NCI-H748 (cell line): ENCODE data around the gene RELCH.

Experiments used
- DNase-seq: peaks from one replicate; lab custom pipeline; 2025; ENCODE audit not compliant: unreplicated experiment; lab: John Stamatoyannopoulos, UW

RELCH gene

GRCh38 chr18:62338446-62339105, 151.5 kb downstream of the RELCH start:
- no peak for DNase-seq

- DNase-seq: no peak
Measured at GRCh38 chr18:62339106-62339988, 152.3 kb downstream of the RELCH start.

DNA sequence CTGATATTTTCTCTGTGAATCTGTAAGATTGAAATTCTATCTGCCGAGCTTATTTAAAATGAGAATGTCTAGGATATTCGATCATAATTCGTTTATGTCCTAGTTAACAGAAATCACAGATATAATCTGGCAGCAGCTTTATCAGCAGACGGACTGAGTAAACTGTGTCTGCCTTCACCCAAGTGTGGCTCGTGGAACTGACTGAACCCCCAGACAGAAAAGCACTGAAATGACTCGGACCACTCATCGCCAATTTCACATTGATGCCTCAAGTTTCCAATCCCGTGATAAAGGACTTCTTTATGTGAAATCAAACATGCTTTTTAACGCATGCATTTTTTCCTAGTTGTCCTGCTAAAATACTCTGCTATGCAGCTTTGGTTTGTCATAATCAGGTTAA, 153.9 kb downstream of the RELCH start:
- DNase-seq: no peak

DNA sequence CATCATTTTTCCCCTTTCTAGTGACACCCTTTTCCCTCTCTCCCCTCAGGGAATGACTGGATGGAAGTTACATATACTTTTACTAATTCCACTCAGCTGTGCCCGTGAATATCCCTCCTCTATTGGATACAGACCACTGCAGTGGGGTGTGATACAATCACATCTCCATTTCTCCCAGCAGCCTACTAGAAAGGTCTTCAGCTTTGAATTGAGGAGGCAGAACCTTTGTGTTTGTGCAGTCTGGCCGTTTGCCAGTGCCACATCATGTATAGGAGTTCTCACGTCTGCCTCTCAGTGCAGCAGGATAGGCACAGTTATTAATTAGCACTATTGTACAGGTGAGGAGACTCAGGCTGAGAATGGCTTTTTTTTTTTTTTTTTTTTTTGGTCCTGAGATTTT, 154.4 kb downstream of the RELCH start:
- peak; percentile 63 for DNase-seq

DNA sequence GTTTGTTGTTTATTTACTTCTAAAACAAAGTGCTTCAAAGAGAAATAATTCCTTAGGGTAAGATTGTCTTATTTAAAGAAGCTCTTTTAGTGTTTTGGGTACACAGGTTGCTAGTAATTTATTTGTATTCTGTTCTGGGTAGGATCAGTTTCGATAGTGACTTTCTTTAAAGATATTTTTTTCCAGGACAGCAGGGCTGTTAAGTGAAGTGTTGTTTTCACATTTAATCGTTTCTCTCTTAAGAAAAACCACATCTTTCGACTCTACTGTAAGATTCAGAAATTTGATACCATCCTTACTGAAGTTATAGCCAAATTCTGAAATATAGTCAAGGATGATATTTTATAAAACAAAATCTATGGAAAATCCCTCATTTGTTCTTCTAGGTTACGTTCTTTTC, 155.8 kb downstream of the RELCH start:
- no peak for DNase-seq

DNA sequence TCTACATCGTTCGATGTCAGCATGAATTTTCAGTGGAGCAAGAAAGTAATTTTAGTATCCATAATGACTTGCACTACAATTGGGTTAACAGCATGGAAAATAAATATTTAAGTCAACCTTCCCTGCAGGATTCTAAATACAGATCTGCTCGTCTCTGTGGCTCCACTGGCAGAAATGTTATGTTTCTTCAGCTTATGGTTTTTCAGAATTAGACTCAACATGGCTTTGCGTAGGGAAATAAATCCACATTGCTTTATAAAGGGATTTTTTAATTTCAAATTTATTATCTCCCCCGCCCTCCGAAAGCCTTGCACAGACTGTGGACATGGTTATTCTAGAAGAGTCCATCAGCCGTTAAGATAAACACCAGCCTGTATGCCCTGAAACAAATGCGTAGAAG, 156.3 kb downstream of the RELCH start:
- no peak for DNase-seq

- no peak for DNase-seq
Measured at GRCh38 chr18:62345909-62346308, 158.9 kb downstream of the RELCH start.

GRCh38 chr18:62346333-62347088, 159.5 kb downstream of the RELCH start:
- DNase-seq: no peak

GRCh38 chr18:62347089-62347506, 160.0 kb downstream of the RELCH start:
- no peak for DNase-seq

- DNase-seq: no peak
Measured at GRCh38 chr18:62348474-62348873, 161.4 kb downstream of the RELCH start.

- DNase-seq: no peak
Measured at GRCh38 chr18:62353170-62353569, 166.1 kb downstream of the RELCH start.

DNA sequence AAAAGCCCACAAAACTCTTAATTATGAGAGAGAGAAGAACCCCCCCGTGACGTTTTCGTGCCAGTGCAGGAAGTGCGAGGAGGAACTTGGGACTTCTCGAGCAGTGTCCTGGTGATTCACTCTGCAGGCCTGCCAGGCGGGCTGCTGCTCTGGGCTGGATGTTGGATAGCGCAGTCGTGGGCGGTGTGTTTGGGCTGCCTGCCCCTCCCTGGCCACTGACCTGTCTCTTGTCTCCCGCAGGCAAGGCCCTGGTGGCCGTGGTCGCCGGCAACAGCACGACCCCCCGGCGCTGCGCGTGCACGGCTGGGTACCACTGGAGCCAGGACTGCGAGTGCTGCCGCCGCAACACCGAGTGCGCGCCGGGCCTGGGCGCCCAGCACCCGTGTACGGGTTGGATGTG, 167.1 kb downstream of the RELCH start:
- DNase-seq: no peak

- DNase-seq: no peak
Measured at GRCh38 chr18:62357079-62357719, 170.1 kb downstream of the RELCH start.
